Activated CD4-positive, alpha-beta T cell treated with anti-CD3 and anti-CD28 coated beads, Interleukin-2, amount 50 U/mL, for 4 hours (primary cell): ENCODE measurements around the gene SRGAP2B.
"Not testable (repeated sequence)": the region's sequence is repeated elsewhere in the genome, so short reads cannot be mapped to it uniquely, and the experiment has no call there.

ENCODE experiments used
- DNase-seq, 2 experiments: peaks; one replicate each; pipeline ENCODE4 v3.0.0-alpha.2; 2020

SRGAP2B gene

GRCh38 chr1:144995833-144996410, 99.2 kb downstream of the SRGAP2B start:
- DNase-seq, result not testable (repeated sequence)

GRCh38 chr1:144992915-144993314, 102.2 kb downstream of the SRGAP2B start:
- not testable (repeated sequence) for DNase-seq

DNA sequence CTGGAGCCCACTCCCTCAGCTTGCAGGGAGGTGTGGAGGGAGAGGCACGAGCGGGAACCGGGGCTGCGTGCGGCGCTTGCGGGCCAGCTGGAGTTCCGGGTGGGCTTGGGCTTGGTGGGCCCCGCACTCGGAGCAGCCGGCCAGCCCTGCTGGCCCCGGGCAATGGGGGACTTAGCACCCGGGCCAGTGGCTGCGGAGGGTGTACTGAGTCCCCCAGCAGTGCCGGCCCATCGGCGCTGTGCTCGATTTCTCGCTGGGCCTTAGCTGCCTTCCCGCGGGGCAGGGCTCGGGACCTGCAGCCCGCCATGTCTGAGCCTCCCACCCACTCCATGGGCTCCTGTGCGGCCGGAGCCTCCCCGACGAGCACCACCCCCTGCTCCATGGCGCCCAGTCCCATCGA, 104.5 kb downstream of the SRGAP2B start:
- DNase-seq, result not testable (repeated sequence)

DNA sequence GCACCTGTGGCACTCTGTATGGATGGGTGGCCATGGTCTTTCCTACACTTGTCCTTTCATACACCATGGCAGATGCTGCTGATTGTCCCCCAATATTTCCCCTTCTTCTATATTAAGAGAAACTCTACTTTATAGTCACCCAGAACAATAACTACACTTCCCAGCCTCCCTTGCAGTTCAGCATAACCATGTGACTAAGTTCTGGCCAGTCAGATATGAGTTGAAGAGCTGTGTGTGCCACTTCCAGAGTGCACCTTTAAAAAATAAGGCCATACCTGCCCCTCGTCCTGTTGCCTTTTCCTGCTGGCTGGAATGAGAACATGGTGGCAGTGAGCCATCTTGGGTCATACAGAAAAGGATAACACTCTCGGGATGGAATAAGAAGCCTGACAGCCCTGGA, 108.0 kb downstream of the SRGAP2B start:
- not testable (repeated sequence) for DNase-seq

DNA sequence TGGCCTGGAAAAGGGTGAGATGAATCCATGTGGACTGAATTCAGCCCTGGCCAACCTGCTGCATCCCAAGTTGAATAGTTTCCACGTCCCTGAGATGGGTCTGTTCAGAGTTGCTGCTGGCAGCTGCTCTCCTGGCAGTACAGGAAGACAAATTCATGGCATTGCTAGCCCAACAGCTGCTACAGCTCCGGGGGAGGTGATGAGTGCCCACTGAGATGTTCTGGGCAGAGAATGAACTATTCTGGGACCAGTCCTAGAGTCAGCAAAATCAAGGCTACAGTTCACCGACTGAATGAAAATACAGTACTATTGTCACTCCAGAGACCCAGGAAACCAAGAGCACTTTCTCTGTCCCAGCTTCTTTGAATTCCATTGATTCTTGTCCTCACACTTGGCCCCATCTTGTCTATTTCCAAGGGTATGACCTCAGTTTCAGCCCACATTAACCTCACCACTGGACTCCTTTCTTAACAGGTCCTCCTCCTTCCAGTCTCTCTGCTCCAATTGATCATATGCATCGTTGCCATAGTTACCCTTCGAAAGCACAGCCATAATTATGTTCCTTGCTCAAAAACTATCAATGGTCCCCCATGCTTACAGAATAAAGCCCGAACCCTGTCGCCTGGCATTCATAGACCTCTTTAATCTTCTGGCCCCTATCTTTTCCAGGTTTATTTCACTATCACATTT, 108.8 kb downstream of the SRGAP2B start:
- not testable (repeated sequence) for DNase-seq

GRCh38 chr1:144985550-144986170, 109.5 kb downstream of the SRGAP2B start:
- not testable (repeated sequence) for DNase-seq

DNA sequence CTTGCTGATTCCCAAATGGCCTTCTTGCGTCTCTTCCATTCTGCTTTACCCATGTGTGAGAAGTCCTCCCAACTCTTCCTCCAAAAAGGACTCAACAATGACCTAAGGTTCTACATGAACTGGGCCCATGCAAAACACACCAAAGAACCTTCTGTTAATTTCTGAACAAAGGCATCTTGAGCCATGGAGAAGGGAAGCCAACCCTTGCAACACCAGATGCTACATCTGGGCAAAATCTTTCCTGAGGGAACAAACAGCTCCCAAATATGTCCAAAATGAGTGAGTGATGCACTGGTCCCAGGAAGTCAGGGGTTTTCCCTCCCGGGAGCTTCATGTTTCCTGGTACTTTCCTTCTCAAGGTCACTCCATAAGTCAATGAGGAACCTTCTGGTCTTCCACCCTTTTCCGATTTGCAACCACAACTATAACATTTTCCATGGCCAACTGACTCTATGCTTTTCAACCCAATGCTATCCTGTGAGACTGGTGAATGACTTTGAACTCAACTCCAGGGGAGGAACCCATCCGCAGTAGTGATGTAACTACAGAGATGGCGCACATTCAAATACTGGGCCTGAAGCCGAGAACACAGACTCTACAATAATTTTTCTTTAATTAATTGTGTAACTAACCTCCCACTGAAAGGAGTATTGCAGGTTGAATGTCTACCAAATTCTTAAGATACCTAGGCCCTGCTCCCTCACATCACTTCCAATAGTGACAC, 112.2 kb downstream of the SRGAP2B start:
- DNase-seq, result not testable (repeated sequence)

- not testable (repeated sequence) for DNase-seq
Measured at GRCh38 chr1:144981157-144981556, 114.0 kb downstream of the SRGAP2B start.

GRCh38 chr1:144979960-144980595, 115.0 kb downstream of the SRGAP2B start:
- DNase-seq, result not testable (repeated sequence)

DNA sequence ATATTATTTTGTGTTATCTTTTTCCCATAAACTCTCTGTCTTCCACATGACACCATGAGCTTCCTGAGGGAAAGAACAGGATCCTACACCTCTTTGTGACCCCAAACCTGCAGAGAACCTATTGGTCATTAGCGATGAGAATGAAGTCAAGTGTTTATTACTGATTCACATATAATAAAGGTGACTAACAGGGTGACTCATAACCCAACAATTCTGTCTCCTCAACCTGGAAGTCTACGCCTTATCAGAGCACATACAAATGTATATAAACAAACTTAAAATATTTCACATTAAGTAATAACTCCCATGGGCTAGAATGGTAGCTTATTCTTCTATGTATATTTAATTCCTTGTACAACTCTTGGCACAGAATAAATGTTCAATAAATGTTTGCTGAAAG, 117.3 kb downstream of the SRGAP2B start:
- not testable (repeated sequence) for DNase-seq

DNA sequence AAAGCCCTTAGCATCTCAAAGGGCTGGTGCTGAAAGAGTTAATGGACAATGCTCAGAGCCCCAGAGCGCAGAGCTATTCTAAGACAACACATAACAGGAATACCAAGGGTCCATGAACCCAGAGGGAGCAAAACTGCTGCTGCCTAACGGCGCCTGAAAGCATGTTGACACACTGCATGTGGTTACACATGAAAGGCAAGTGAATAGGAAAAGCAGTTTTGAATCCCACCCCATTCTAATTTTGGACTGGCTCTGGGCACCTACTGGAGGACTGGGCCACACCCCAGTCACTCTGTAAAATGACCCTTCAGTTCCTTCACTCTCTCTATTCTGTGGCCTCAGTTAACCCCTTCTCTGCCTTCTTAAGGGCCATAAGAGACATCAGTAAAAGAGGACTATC, 123.2 kb downstream of the SRGAP2B start:
- DNase-seq, result not testable (repeated sequence)

DNA sequence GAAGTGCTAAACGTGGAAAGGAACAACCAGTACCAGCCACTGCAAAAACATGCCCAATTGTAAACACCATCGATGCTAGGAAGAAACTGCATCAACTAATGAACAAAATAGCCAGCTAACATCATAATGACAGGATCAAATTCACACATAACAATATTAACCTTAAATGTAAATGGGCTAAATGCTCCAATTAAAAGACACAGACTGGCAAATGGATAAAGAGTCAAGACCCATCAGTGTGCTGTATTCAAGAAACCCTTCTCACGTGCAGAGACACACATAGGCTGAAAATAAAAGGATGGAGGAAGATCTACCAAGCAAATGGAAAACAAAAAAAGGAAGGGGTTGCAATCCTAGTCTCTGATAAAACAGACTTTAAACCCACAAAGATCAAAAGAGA, 128.6 kb downstream of the SRGAP2B start:
- not testable (repeated sequence) for DNase-seq

- not testable (repeated sequence) for DNase-seq
Measured at GRCh38 chr1:144964765-144965164, 130.4 kb downstream of the SRGAP2B start.

- DNase-seq, result not testable (repeated sequence)
Measured at GRCh38 chr1:144964186-144964585, 130.9 kb downstream of the SRGAP2B start.

GRCh38 chr1:144963571-144963970, 131.6 kb downstream of the SRGAP2B start:
- DNase-seq, result not testable (repeated sequence)

GRCh38 chr1:144961604-144962583, 133.2 kb downstream of the SRGAP2B start:
- DNase-seq, result not testable (repeated sequence)

GRCh38 chr1:144960929-144961488, 134.1 kb downstream of the SRGAP2B start:
- not testable (repeated sequence) for DNase-seq

GRCh38 chr1:144948390-144948789, 146.7 kb downstream of the SRGAP2B start:
- not testable (repeated sequence) for DNase-seq

DNA sequence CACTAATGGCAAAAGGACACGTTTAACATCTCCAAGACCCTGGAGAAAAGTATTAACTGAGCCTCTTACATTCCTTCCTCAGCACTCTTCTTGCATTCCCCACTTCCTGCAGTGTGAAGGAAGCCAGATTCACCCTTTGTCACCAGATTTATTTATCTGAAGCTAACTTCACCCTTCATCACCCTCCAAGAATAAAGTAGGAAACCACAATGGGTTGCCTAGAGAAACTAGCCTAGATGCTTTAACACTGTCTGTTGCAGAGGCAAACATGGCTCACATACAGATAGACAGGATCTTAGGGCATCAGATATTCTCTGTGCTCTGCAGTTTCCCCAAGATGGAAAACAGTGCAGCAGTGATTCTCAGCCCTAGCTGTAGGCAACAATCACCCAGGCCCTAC, 147.6 kb downstream of the SRGAP2B start:
- not testable (repeated sequence) for DNase-seq

DNA sequence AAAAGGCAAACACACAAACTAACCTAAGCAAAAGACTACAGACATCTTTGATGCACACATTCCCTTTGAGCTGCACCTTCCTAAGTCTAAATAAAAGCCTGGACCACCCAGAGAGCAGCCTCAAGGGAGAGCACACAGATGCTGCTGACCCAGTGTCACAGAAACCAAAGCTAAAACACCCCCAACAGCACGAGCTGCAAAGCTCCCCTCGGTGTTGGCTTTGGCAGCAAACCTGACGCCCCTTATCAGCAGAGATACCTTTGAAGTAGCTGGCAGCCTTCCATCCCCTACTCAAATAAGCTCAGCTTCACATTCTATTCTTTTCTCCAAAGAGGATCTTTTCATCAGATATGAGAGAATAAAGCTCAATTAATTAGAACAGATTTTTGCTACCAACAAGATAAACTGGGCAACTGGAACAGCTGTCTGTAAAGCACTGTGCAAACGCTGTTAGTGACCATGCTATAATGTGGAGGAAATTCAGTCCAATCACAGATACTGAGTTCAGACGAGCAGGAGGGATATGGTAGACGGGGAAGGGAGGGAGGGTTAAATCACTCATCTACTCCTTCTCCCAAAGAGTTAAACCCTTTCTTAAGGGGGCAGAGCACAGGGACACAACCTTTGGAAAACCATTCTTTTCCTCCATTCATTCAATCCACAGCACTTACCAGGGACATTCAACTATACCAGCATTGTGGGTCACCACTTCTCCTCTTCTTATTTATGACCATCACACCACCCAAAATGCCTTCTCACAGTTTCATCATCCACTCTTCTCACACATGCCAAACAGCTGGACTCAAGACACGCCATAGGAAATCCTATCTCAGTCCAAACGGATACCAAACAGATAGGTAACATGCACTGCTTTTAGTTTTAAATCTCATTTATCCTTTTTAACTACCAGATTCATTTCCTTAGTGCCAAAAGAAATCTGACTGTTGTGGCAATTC, 148.3 kb downstream of the SRGAP2B start:
- not testable (repeated sequence) for DNase-seq
